AG08395 (cell line): ENCODE measurements around the gene SEC14L2.
"Not testable (repeated sequence)": the region's sequence is repeated elsewhere in the genome, so short reads cannot be mapped to it uniquely, and the experiment has no call there.

Experiments
- DNase-seq: peaks from one replicate; pipeline ENCODE4 v3.0.0; 2012; ENCODE audit warnings: mixed read lengths, low spot score

The SEC14L2 gene

GRCh38 chr22:30426388-30427353 is 29.9 kb downstream of the SEC14L2 start:
- DNase-seq = peak; percentile 80

DNA sequence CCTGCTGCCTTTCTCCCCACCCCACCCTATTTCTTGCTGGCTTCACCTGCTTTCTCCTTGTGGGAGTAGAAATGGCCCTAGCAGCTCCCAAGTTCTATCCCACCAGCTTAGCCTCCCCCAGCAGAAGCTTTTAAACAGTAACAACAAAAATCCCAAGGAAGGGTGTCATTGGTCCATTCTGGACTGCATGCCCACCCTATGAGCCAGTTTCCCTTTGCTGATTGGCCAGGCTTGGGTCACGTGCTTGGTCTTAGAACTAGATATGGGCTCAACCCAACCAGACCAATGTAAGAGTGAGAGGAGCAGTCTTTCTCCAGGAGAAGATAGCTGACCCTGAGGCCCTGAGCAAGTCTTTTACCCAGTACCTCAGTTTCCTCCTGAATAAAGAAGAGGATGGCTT is 31.1 kb downstream of the SEC14L2 start:
- DNase-seq = no peak

DNA sequence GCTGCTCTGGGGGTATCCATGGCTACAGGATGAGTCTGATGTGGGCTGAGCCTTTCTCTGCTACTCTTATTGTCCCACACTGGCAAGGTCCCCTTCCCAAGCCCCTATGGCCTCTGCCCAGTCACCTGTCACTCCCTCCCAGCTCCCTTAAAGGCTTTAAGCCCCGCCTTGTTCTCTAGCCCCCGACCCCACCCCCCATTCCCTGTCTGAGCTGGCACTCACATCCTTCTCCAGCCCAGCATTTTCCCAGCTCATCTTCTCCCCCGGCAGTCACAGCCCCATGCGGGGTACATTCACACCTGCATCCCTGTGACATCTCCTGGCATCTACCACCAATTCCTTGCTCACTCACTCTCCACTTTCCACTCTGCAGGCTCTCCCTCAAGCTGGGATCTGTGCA is 33.1 kb downstream of the SEC14L2 start:
- no peak for DNase-seq

GRCh38 chr22:30430933-30431332 is 34.1 kb downstream of the SEC14L2 start:
- DNase-seq = no peak

DNA sequence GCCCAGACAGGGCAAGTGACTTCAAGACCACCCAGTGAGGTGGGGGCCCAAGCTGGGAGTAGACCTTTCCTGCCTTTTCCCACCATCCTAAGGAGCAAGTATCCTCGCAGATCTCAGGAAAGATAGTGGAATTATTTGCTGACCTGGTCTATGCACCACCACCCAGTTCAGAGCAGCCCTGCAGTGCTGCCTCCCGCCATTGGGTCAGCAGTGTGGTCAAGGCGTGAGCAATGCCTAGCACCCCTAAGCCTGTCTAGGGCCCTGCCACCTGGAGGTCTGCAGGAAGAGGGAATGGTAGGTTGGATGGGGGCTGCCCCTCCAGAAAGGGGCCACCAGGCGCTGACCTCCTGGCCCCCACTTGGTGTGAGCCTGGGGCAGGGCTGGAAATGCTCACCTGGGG is 35.3 kb downstream of the SEC14L2 start:
- no peak for DNase-seq

- DNase-seq = no peak
Observed at GRCh38 chr22:30432520-30432919, 35.7 kb downstream of the SEC14L2 start.

DNA sequence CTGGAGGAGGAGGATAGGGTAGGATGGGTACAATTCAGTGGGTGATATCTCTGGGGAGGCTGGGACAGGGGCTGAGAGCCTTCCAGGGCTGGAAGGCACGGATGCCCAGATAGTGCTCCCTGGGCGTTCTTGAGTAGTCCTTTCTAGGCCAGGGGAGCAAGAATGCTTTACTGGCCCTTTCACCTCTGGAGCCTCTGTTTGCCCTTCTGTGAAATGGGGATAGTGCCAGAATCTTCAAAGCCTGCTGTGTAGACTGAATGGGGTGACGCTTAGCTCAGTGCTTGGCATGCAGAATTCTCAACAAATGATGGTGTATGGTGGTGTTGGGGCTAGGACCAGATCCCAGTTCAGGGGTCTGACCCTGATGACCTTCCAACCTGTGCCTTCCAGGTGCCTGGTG is 36.4 kb downstream of the SEC14L2 start:
- DNase-seq = no peak

GRCh38 chr22:30433773-30434172 is 37.0 kb downstream of the SEC14L2 start:
- DNase-seq = no peak

DNA sequence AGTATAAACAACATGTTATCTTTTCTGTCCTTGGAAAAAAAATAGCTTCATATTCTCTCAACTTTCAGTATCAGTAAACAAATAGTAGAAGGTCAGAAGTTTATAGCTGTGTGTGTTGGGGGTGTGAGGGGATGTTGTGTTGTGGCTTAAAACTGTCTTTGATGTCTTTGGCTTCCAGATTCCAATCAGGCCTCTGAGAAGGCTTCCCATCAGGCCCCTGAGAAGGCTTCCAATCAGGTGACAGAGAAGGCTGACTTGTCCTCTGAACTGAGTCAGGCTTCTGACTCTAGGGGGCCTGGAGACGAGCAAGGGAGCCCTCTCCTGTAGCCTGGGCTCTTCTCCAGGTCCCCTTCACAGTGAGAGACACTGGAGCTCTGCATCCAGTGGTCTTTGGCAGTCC is 38.0 kb downstream of the SEC14L2 start:
- no peak for DNase-seq

DNA sequence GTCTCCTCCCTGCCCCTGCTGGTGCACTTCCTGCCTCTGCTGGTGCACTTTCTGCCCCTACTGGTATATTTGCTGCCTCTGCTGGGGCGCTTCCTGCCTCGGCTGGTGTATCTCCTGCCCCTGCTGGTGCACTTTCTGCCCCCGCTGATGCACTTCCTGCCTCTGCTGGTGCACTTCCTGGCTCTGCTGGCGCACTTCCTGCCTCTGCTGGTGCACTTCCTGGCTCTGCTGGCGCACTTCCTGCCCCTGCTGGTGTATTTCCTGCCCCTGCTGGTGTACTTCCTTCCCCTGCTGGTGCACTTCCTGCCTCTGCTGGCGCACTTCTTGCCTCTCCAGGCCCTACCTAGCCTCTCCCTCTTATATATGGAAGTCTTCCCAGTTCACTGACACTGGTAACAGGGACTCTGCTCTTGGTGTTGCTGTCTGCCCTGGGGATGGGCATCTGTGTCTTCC is 38.9 kb downstream of the SEC14L2 start:
- no peak for DNase-seq

- no peak for DNase-seq
Observed at GRCh38 chr22:30436196-30436595, 39.4 kb downstream of the SEC14L2 start.

DNA sequence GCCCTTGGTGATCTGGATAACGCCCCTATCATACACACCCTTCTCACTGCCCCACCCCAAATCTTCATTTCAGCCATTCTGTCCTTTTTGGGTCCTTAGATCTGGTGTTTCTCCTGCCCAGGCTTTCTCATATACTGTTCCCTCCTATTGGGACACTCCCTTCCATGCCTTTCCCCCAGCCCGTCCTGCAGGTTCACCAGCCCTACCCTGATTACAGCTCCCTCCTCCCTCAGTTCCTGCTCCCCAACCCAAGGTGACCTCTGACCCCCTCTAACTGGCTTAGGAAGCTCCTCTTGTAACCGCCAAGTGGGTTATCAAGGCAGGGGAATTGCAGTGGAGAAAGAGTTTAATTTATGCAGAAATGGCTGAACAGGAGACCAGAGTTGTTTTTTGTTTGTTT is 41.7 kb downstream of the SEC14L2 start:
- no peak for DNase-seq

GRCh38 chr22:30439226-30439625 is 42.4 kb downstream of the SEC14L2 start:
- DNase-seq = no peak

GRCh38 chr22:30439836-30440235 is 43.0 kb downstream of the SEC14L2 start:
- DNase-seq = no peak

DNA sequence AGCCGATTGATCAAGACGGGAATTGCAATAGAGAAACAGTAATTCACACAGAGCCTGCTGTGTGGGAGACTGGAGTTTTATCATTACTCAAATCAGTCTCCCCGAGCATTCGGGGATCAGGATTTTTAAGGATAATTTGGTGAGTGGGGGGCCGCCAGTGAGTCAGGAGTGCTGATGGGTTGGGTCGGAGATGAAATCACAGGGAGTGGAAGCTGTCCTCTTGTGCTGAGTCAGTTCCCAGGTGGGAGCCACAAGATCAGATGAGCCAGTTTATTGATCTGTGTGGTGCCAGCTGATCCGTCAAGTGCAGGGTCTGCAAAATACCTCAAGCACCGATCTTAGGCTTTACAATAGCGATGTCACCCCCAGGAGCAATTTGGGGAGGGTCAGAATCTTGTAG is 44.3 kb downstream of the SEC14L2 start:
- DNase-seq = no peak

DNA sequence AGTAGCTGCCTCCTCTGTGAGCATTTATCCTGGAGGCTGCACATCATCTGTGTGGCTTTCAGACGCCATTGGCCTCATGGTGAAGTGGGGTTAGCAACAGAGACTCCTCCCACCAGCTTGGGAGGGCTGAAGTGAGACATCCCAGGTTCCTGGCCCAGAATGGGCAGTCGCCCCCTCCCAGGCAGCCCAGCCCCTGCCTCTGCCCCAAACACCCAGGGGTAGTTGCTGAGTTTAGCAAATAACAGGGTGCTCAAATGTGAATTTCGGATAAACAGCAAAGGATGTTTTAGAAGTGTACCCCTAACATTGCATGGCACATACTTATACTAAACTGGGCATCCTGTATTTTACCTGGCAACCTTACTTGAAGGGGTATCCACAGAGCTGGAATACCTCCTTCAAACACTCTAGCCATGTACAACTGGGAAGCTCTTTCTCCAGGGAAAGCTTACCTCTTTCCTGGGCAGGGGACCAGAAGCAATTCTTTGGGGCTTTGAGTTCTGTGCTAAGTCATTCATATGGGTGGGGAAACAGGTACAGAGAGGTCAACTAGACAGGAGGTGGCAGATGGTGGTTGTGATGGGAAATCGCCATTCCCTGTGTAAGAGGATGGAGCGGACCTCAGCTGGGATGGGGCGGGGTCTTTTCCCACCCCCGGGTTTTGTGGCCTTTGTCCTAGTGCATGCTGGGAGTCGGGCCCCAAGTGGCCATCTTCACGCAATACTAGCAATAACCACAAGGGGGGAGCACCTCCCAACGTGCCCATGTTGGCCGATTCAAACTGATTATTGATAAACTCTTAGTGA is 48.0 kb downstream of the SEC14L2 start:
- peak; percentile 71 for DNase-seq

DNA sequence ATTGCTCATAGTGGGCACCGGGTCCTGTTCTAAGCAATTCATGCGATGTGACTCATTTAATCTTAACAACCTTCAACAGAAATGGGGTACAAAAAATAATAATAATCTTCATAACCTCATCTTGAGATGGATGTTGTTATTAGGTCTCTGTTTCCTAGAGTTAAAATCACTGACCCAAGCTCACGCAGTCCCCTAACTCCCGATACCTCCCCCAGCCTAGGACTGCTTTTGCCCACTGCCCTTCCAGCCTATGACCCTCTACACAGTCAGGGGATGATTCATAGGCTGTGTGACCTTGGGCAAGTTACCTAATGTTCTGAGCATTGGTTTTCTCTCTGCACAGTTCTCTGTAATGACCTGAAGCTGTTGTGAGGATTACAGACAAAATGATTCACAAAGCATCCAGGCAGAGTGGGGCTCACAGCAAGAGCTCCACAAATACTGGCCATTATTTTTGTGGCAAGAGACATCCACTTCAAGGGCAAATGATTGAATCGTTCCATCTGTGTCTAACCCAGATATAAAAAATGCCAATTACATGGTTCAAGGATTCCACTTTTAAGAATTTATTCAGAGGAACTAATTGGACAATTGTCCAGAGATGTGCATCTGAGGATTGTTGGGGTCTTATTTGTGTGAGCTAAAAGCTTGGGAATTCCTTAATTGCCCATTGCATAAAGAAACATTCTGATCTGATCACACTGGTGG is 48.8 kb downstream of the SEC14L2 start:
- DNase-seq = no peak

GRCh38 chr22:30447656-30448055 is 50.8 kb downstream of the SEC14L2 start:
- no peak for DNase-seq

DNA sequence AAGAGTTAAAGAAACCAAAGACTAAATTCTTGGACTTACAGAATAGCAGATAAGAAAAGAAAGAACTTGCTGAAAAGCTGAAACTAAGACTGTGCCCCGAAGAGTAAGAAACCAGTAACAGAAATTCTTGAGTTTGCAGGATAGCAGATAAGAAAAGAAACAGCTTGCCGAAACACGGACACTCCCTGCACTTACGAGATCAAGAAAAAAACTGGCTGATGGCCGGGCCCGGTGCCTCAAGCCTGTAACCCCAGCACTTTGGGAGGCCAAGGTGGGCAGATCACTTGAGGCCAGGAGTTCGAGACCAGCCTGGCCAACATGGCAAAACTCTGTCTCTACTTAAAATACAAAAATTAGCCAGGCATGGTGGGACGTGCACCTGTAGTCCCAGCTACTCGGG is 54.7 kb downstream of the SEC14L2 start:
- DNase-seq = not testable (repeated sequence)

- no peak for DNase-seq
Observed at GRCh38 chr22:30452861-30453260, 56.0 kb downstream of the SEC14L2 start.

GRCh38 chr22:30453731-30454510 is 57.1 kb downstream of the SEC14L2 start:
- no peak for DNase-seq
